Neural cell (in vitro differentiated cells): ENCODE results near the gene CHCHD3. TPM values are rescaled to one million over a fixed set of nuclear protein-coding genes. Genes with fewer than 3 reads are reported as not detected.

Experiments
- H2AFZ ChIP-seq: fragments of 200-600, 300-800 bp; sonication (generic), shearing (Covaris generic); 2 replicates; pipeline ENCODE4 v1.6.0; 2014; ENCODE audit warnings: low read depth, mild to moderate bottlenecking, antibody characterized with exemption, low read length, moderate library complexity
- H3F3A ChIP-seq: fragments of 200-600 bp; shearing (Covaris generic); 2 replicates; pipeline ENCODE4 v1.6.1; 2016; ENCODE audit warnings: mild to moderate bottlenecking, moderate library complexity, mixed read lengths, antibody characterized with exemption, low read length; ENCODE audit not compliant: insufficient read depth, poor library complexity, severe bottlenecking
- H3K27ac ChIP-seq: fragments of 200-600, 300-800 bp; sonication (generic), shearing (Covaris generic); 2 replicates; pipeline ENCODE4 v1.5.1; 2014; ENCODE audit warnings: mild to moderate bottlenecking, low read length, moderate library complexity
- H3K27me3 ChIP-seq: fragments of 300-800, 200-600 bp; sonication (generic), shearing (Covaris generic); 2 replicates; pipeline ENCODE4 v1.6.0; 2014; ENCODE audit warnings: mild to moderate bottlenecking, low read depth, low read length, moderate library complexity; ENCODE audit not compliant: insufficient read depth
- H3K36me3 ChIP-seq: fragments of 300-800, 200-600 bp; sonication (generic), shearing (Covaris generic); 2 replicates; pipeline ENCODE4 v1.5.1; 2014; ENCODE audit warnings: mild to moderate bottlenecking, antibody characterized with exemption, low read length, moderate library complexity; ENCODE audit not compliant: insufficient read depth
- H3K4me2 ChIP-seq: fragments of 300-800, 200-600 bp; sonication (generic), shearing (Covaris generic); 2 replicates; pipeline ENCODE4 v1.6.0; 2014; ENCODE audit warnings: mild to moderate bottlenecking, low read length
- H3K4me3 ChIP-seq: fragments of 300-800, 200-600 bp; sonication (generic), shearing (Covaris generic); 2 replicates; pipeline ENCODE4 v1.5.1; 2014; ENCODE audit warnings: mild to moderate bottlenecking, low read length, moderate library complexity
- H3K79me2 ChIP-seq: fragments of 200-600 bp; shearing (Covaris generic); replicated peaks from 2 replicates; pipeline ENCODE4 v1.6.0; 2014; ENCODE audit warnings: mild to moderate bottlenecking, low read length, moderate library complexity; ENCODE audit not compliant: insufficient read depth
- H3K9ac ChIP-seq: fragments of 300-800, 200-600 bp; sonication (generic), shearing (Covaris generic); 2 replicates; pipeline ENCODE4 v1.6.1; 2016; ENCODE audit warnings: mild to moderate bottlenecking, low read length, mixed read lengths
- H3K9me2 ChIP-seq: fragments of 200-600 bp; shearing (Covaris generic); 2 replicates; pipeline ENCODE4 v1.6.1; 2016; ENCODE audit warnings: mild to moderate bottlenecking, low read length, mixed read lengths; ENCODE audit not compliant: insufficient read depth
- H3K9me3 ChIP-seq: fragments of 200-600, 300-800 bp; sonication (generic), shearing (Covaris generic); 2 replicates; pipeline ENCODE4 v1.6.1; 2016; ENCODE audit warnings: mild to moderate bottlenecking, mixed run types, low read length, moderate library complexity, mixed read lengths
- H4K20me1 ChIP-seq: fragments of 200-600 bp; shearing (Covaris generic); 2 replicates; pipeline ENCODE4 v1.6.1; 2016; ENCODE audit warnings: mild to moderate bottlenecking, mixed run types; ENCODE audit not compliant: insufficient read depth
- CTCF ChIP-seq: fragments of 450-650 bp; IDR thresholded peaks from 2 replicates; pipeline ENCODE4 v1.5.1; 2014; ENCODE audit warnings: antibody characterized with exemption, mild to moderate bottlenecking, moderate library complexity; ENCODE audit not compliant: poor library complexity, severe bottlenecking
- EP300 ChIP-seq: fragments of 450-650 bp; conservative IDR thresholded peaks from 2 replicates; pipeline ENCODE4 v1.6.1; 2014; ENCODE audit warnings: antibody characterized with exemption, mild to moderate bottlenecking, moderate library complexity; ENCODE audit not compliant: poor library complexity, severe bottlenecking
- EZH2 ChIP-seq: fragments of 200-600, 300-800 bp; shearing (Covaris generic), sonication (generic); IDR thresholded peaks from 2 replicates; pipeline ENCODE4 v1.6.1; 2014; ENCODE audit warnings: antibody characterized with exemption, low read length, borderline replicate concordance, mild to moderate bottlenecking; ENCODE audit not compliant: insufficient read depth, poor library complexity, severe bottlenecking
- MXI1 ChIP-seq: fragments of 450-650 bp; conservative IDR thresholded peaks from 2 replicates; pipeline ENCODE4 v1.6.1; 2014; ENCODE audit warnings: antibody characterized with exemption, mild to moderate bottlenecking; ENCODE audit not compliant: poor library complexity, severe bottlenecking
- POLR2AphosphoS5 ChIP-seq: IDR thresholded peaks from 2 replicates; pipeline ENCODE4 v1.6.1; 2012
- RAD21 ChIP-seq: fragments of 450-650 bp; conservative IDR thresholded peaks from 2 replicates; pipeline ENCODE4 v1.6.1; 2014; ENCODE audit warnings: antibody characterized with exemption, mild to moderate bottlenecking, moderate library complexity
- REST ChIP-seq: IDR thresholded peaks from 2 replicates; pipeline ENCODE4 v1.6.1; 2012; ENCODE audit warnings: borderline replicate concordance
- SMC3 ChIP-seq: fragments of 450-650 bp; conservative IDR thresholded peaks from 2 replicates; pipeline ENCODE4 v1.6.1; 2014; ENCODE audit warnings: antibody characterized with exemption, mild to moderate bottlenecking, moderate library complexity; ENCODE audit not compliant: poor library complexity
- TAF1 ChIP-seq: IDR thresholded peaks from 2 replicates; pipeline ENCODE4 v1.6.1; 2012; ENCODE audit warnings: low read depth
- polyA plus RNA-seq: library from polyadenylated mRNA; depleted of rRNA; stranded (reverse); fragments of >200 nt; gene quantifications from 2 replicates; pipeline ENCODE4 v1.2.3, GENCODE V29; 2014

CHCHD3 gene
- polyA plus RNA-seq, 1 donor from 2014 or later: 89.9 TPM

GRCh38 chr7:132755538-132756483, 326.1 kb downstream of the CHCHD3 start:
- H4K20me1 ChIP-seq: no peaks in the 10 kb centered on the region
- H3K27ac ChIP-seq: no peak overlapping the region
- H3K9me3 ChIP-seq: no peaks in the 10 kb centered on the region
- H3K4me3 ChIP-seq: no peak overlapping the region
- no peak overlapping the region for H3K4me2 ChIP-seq
- no peak for TF ChIP-seq EZH2
- TF ChIP-seq POLR2AphosphoS5: no peak
- TF ChIP-seq CTCF: no peak
- no peak for TF ChIP-seq SMC3
- no peak for TF ChIP-seq MXI1
- TF ChIP-seq TAF1: no peak
- TF ChIP-seq EP300: no peak
- TF ChIP-seq RAD21: no peak
- TF ChIP-seq REST: no peak
- H3F3A ChIP-seq: no peaks in the 10 kb centered on the region
- no peaks in the 10 kb centered on the region for H3K27me3 ChIP-seq
- H3K9ac ChIP-seq: no peak overlapping the region
- no peak overlapping the region for H2AFZ ChIP-seq
- no peaks in the 10 kb centered on the region for H3K79me2 ChIP-seq
- no peaks in the 10 kb centered on the region for H3K9me2 ChIP-seq
- no peaks in the 10 kb centered on the region for H3K36me3 ChIP-seq

- H3K36me3 ChIP-seq: no peaks in the 10 kb centered on the region
- no peak overlapping the region for H3K4me2 ChIP-seq
- TF ChIP-seq RAD21: no peak
- TF ChIP-seq CTCF: no peak
- no peak for TF ChIP-seq TAF1
- no peak for TF ChIP-seq POLR2AphosphoS5
- TF ChIP-seq SMC3: no peak
- TF ChIP-seq MXI1: no peak
- no peak for TF ChIP-seq EZH2
- no peak for TF ChIP-seq REST
- TF ChIP-seq EP300: no peak
These were observed 329.5 kb downstream of the CHCHD3 start for GRCh38 chr7:132752431-132752830.

More at GRCh38 chr7:132752431-132752830, 329.5 kb downstream of the CHCHD3 start:
- Histone ChIP-seq H3K9ac (no peak overlapping the region), H3K4me3 (no peak overlapping the region), H3K27ac (no peak overlapping the region), H3F3A (no peaks in the 10 kb centered on the region), H3K9me2 (no peaks in the 10 kb centered on the region), H4K20me1 (no peaks in the 10 kb centered on the region), H3K9me3 (no peaks in the 10 kb centered on the region), H3K79me2 (no peaks in the 10 kb centered on the region), H3K27me3 (no peaks in the 10 kb centered on the region), H2AFZ (no peak overlapping the region)
